Osteocyte (in vitro differentiated cells): ENCODE results near the gene CCDC170. TPM values are rescaled to one million over a fixed set of nuclear protein-coding genes. Genes with fewer than 3 reads are reported as not detected.
"Not testable (repeated sequence)": the region's sequence is repeated elsewhere in the genome, so short reads cannot be mapped to it uniquely, and the experiment has no call there.

Experiments used
- DNase-seq: peaks from one replicate; pipeline ENCODE4 v3.0.0; 2021; ENCODE audit warnings: mixed read lengths; ENCODE audit not compliant: unreplicated experiment; ENCODE audit errors: extremely low spot score
- H3K27ac Mint-ChIP-seq: one replicate; pipeline ENCODE4 v1.8.0; 2021; ENCODE audit warnings: mild to moderate bottlenecking, mixed read lengths; ENCODE audit not compliant: unreplicated experiment
- H3K27me3 Mint-ChIP-seq: one replicate; pipeline ENCODE4 v1.8.0; 2021; ENCODE audit warnings: mixed read lengths; ENCODE audit not compliant: unreplicated experiment
- H3K36me3 Mint-ChIP-seq: one replicate; pipeline ENCODE4 v1.8.0; 2021; ENCODE audit warnings: mixed read lengths; ENCODE audit not compliant: unreplicated experiment
- H3K4me1 Mint-ChIP-seq: one replicate; pipeline ENCODE4 v1.8.0; 2021; ENCODE audit warnings: mixed read lengths; ENCODE audit not compliant: unreplicated experiment
- H3K4me3 Mint-ChIP-seq: one replicate; pipeline ENCODE4 v1.8.0; 2021; ENCODE audit warnings: mild to moderate bottlenecking, moderate library complexity, mixed read lengths; ENCODE audit not compliant: unreplicated experiment
- H3K9me3 Mint-ChIP-seq: one replicate; pipeline ENCODE4 v1.8.0; 2021; ENCODE audit warnings: mixed read lengths; ENCODE audit not compliant: unreplicated experiment
- long read RNA-seq: library from polyadenylated mRNA; unstranded; transcript quantifications from one replicate; pipeline ENCODE4 v2.0.0, GENCODE V29; 2021
- total RNA-seq: library from RNA; stranded (reverse); gene quantifications from 2 replicates; pipeline ENCODE4 v1.2.1, GENCODE V29; 2021
- TF ChIP-seq, protein P1 (sequence below): fragments of 200-600 bp; sonication (generic); IDR thresholded peaks from 2 replicates; pipeline ENCODE4 v1.5.0; 2021; ENCODE audit warnings: antibody characterized with exemption, mild to moderate bottlenecking, moderate library complexity

Gene CCDC170, protein sequence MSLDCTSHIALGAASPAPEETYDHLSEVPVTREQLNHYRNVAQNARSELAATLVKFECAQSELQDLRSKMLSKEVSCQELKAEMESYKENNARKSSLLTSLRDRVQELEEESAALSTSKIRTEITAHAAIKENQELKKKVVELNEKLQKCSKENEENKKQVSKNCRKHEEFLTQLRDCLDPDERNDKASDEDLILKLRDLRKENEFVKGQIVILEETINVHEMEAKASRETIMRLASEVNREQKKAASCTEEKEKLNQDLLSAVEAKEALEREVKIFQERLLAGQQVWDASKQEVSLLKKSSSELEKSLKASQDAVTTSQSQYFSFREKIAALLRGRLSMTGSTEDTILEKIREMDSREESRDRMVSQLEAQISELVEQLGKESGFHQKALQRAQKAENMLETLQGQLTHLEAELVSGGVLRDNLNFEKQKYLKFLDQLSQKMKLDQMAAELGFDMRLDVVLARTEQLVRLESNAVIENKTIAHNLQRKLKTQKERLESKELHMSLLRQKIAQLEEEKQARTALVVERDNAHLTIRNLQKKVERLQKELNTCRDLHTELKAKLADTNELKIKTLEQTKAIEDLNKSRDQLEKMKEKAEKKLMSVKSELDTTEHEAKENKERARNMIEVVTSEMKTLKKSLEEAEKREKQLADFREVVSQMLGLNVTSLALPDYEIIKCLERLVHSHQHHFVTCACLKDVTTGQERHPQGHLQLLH
- total RNA-seq, result 0.78 and 0.84 TPM in 2 replicates
- long read RNA-seq, full-length matches to known transcripts, result 2 of 2 reads
- long read RNA-seq, partial matches to known transcripts, result 0 of 2 reads
- long read RNA-seq, other reads (novel, unspliced or antisense), result 0 of 2 reads

DNA sequence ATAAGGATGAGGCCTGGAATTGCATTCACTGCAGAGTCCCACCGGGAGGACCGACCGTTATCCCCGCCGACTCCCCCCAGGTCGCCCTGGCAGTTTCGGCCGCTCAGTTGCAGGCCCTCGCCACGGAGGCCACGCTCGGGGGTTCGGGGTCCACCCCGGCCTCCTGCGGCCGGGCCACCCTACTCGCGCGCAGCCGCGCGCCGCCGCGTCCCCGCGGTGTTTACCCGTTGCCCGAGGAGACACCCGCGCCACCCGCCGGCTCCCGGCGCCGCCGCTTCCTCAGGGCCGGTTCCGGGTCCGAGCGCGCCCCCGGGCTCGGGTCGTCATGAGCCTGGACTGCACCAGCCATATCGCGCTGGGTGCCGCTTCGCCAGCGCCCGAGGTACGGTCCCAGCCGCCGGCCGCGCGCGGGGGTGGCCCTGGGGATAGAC lies at the start of gene CCDC170:
CCDC170 (plus strand) TSS at position 214 of the 431 bp plus-strand sequence; CDS start at position 326, 112 bp downstream.
- TF ChIP-seq, protein P1, sequence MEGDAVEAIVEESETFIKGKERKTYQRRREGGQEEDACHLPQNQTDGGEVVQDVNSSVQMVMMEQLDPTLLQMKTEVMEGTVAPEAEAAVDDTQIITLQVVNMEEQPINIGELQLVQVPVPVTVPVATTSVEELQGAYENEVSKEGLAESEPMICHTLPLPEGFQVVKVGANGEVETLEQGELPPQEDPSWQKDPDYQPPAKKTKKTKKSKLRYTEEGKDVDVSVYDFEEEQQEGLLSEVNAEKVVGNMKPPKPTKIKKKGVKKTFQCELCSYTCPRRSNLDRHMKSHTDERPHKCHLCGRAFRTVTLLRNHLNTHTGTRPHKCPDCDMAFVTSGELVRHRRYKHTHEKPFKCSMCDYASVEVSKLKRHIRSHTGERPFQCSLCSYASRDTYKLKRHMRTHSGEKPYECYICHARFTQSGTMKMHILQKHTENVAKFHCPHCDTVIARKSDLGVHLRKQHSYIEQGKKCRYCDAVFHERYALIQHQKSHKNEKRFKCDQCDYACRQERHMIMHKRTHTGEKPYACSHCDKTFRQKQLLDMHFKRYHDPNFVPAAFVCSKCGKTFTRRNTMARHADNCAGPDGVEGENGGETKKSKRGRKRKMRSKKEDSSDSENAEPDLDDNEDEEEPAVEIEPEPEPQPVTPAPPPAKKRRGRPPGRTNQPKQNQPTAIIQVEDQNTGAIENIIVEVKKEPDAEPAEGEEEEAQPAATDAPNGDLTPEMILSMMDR, result peak; percentile 7
- Mint-ChIP-seq H3K36me3 (no peaks in the 10 kb centered on the region), H3K27ac (peak within 1 kb of the TSS; percentile 38), H3K27me3 (peaks cover 2% of the 10 kb centered on the region), H3K4me1 (peaks cover 20% of the 10 kb centered on the region), H3K4me3 (peak within 1 kb of the TSS; percentile 72), H3K9me3 (no peaks in the 10 kb centered on the region)
- peak; percentile 87 for DNase-seq

DNA sequence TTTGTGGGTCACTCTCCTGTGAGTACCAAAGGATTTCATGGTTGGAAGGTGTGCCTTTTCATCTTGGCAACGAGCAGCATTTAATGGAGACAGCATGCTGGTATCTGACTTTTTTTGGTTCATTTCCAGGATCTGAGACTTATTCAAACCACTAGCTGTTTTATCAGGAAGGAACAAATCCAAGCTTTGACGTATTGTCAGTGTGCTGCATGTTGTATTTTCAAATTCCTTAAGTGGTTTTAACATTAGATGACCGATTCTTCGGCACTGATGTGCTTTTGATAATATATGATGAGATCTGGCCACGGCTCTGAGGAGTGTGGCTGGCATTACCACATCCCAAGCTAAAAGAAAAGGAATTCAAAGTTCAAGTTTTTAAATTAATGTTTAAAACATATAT lies 48.3 kb upstream of the CCDC170 start:
- peaks cover 62% of the 10 kb centered on the region for H3K4me1 Mint-ChIP-seq
- peaks cover 3% of the 10 kb centered on the region for H3K36me3 Mint-ChIP-seq
- TF ChIP-seq, protein P1, result no peak
- H3K9me3 Mint-ChIP-seq, result no peaks in the 10 kb centered on the region
- no peaks in the 10 kb centered on the region for H3K27me3 Mint-ChIP-seq
- H3K4me3 Mint-ChIP-seq, result peak overlapping the region; percentile 0
- DNase-seq, result no peak
- peak overlapping the region; percentile 95 for H3K27ac Mint-ChIP-seq

DNA sequence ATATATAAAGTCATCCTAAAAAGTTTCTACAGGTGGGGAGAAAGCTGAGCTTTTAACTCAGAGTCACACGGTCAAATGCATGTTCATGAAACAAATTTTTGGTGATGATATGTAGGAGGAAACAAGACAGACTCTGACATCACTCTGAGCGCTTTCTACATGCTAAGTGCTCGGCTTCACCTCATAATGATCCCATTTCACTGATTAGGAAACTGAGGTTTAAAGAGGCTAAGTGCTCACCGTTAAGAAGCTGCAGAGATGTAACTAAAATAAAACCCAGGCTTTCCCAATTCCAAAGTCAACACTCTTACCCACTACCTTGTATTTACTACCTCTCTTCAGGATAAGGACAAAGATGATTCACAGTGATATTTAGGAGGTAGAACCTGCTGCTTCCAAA lies 46.6 kb upstream of the CCDC170 start:
- peak overlapping the region; percentile 95 for H3K27ac Mint-ChIP-seq
- H3K4me3 Mint-ChIP-seq, result no peak overlapping the region
- no peaks in the 10 kb centered on the region for H3K9me3 Mint-ChIP-seq
- peaks cover 59% of the 10 kb centered on the region for H3K4me1 Mint-ChIP-seq
- H3K36me3 Mint-ChIP-seq, result no peaks in the 10 kb centered on the region
- H3K27me3 Mint-ChIP-seq, result no peaks in the 10 kb centered on the region
- TF ChIP-seq, protein P1, result no peak
- DNase-seq, result no peak

DNA sequence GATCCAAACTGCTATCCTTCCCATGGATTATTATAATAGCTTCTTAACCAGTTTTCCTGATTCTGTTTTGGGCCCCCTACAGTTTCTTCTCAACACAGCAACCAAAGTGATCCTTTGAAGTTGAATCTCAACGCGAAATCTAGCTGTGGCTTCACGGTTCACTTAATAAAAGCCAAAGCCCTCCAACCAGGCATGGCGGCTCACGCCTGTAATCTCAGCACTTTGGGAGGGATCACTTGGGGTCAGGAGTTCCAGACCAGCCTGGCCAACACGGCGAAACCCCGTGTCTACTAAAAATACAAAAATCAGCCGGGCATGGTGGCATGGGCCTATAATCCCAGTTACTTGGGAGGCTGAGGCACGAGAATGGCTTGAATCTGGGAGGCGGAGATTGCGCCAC lies 45.2 kb upstream of the CCDC170 start:
- TF ChIP-seq, protein P1, result no peak
- no peaks in the 10 kb centered on the region for H3K9me3 Mint-ChIP-seq
- H3K27ac Mint-ChIP-seq, result peak overlapping the region; percentile 47
- DNase-seq, result peak; percentile 8
- H3K27me3 Mint-ChIP-seq, result no peaks in the 10 kb centered on the region
- H3K4me3 Mint-ChIP-seq, result no peak overlapping the region
- peaks cover 57% of the 10 kb centered on the region for H3K4me1 Mint-ChIP-seq
- no peaks in the 10 kb centered on the region for H3K36me3 Mint-ChIP-seq

DNA sequence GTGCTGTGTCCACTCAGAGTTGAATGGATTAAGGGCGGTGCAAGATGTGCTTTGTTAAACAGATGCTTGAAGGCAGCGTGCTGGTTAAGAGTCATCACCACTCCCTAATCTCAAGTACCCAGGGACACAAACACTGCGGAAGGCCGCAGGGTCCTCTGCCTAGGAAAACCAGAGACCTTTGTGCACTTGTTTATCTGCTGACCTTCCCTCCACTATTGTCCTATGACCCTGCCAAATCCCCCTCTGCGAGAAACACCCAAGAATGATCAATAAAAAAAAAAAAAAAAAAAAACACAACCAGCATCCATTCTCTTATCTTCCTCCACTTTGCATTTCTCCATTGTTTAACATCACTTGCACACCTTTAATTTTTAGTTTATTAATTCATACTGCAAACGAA lies 42.9 kb upstream of the CCDC170 start:
- not testable (repeated sequence) for H3K36me3 Mint-ChIP-seq
- H3K27ac Mint-ChIP-seq, result peak overlapping the region; percentile 91
- H3K4me1 Mint-ChIP-seq, result peaks cover 50% of the 10 kb centered on the region

More for the DNA sequence above, 42.9 kb upstream of the CCDC170 start:
- H3K27me3 Mint-ChIP-seq, H3K9me3 Mint-ChIP-seq, DNase-seq: not testable (repeated sequence)
- peak overlapping the region; percentile 96 for H3K4me3 Mint-ChIP-seq
